HG03460 (cell line): ENCODE data around the gene KRTAP23-1.

Source experiments
- ATAC-seq: cut with Tn5 transposase; IDR thresholded peaks from one replicate; pipeline ENCODE4 v1.9.1; 2021; ENCODE audit not compliant: unreplicated experiment

KRTAP23-1 gene

GRCh38 chr21:30348506-30348905 lies at the start of gene KRTAP23-1:
TSS of gene KRTAP23-1 (minus strand) at chr21:30348606. CDS start at chr21:30348606, 0 bp downstream.
- ATAC-seq, result no peak

DNA sequence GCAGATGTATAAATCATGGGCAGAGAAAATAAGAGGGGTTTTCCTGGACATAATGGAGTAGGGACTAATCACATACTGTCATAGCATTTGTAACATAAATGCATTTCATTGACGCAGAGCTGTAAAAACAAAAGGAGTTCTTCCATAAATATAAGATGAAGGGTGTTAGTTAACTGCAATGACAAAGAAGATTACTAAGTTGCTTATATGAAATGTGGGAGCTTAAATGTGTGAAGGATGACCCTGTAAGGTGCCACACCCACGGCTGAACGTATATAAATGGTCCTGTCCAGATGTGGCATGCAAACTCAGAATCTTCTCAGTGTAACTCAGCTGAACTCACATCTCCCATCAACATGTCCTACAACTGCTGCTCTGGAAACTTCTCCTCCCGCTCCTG lies 47.3 kb upstream of the KRTAP23-1 start, which contains the start of gene KRTAP13-1:
KRTAP13-1 (plus strand) TSS at position 301 of the 400 bp plus-strand sequence; CDS start at position 357, 56 bp downstream.
- no peak for ATAC-seq

- no peak for ATAC-seq
These were observed 43.2 kb upstream of the KRTAP23-1 start for GRCh38 chr21:30391492-30392025.

GRCh38 chr21:30382201-30382600 lies 33.8 kb upstream of the KRTAP23-1 start:
- ATAC-seq, result no peak

- no peak for ATAC-seq
These were observed 23.8 kb upstream of the KRTAP23-1 start, which contains the start of gene KRTAP13-2 for GRCh38 chr21:30372139-30372770. TSS of gene KRTAP13-2 (minus strand) at chr21:30372271. CDS start at chr21:30372213, 58 bp downstream.

- ATAC-seq, result no peak
These were observed 7.5 kb upstream of the KRTAP23-1 start for GRCh38 chr21:30355906-30356305.

DNA sequence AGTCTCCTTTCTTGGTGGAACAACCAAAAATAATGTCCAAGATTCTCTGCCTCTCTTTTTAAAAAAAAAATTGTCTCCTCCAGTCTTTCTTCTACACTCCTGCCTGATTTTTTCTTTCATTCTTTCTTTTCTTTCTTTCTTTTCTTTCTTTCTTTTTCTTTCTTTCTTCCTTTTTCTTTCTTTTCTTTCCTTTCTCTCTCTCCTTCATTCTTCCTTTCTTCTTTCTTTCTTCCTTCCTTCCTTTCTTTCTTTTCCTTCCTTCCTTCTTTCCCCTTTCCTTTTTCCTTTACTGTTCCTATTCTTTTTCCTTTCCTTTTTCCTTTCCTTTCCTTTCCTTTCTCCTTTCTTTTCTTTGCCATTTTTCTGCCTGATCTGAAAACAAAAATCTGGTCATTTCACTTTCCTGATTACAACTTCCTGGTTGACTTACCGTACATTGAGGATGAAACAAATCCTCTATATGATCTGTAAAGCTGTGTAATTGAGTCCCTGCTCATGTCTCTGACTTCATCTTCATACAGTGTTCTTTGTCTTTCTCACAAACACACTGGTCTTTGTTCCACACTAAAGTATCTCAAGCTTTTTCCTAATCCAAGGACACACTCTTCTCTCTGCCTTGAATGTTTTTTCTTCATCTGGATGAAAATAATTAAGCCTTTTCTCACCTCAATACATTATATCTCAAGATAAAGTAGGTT lies 6.1 kb upstream of the KRTAP23-1 start:
- no peak for ATAC-seq

GRCh38 chr21:30351534-30351933 lies 3.1 kb upstream of the KRTAP23-1 start:
- ATAC-seq, result no peak

- ATAC-seq, result no peak
These were observed 1.2 kb upstream of the KRTAP23-1 start for GRCh38 chr21:30349572-30349971.

- no peak for ATAC-seq
These were observed 3.4 kb downstream of the KRTAP23-1 start for GRCh38 chr21:30345014-30345413.

- no peak for ATAC-seq
These were observed 7.5 kb downstream of the KRTAP23-1 start for GRCh38 chr21:30340714-30341573.

- ATAC-seq, result no peak
These were observed 9.7 kb downstream of the KRTAP23-1 start for GRCh38 chr21:30338717-30339116.

GRCh38 chr21:30337772-30338171 lies 10.6 kb downstream of the KRTAP23-1 start:
- ATAC-seq, result no peak

GRCh38 chr21:30337276-30337744 lies 11.1 kb downstream of the KRTAP23-1 start, which contains the start of gene KRTAP27-1:
TSS of gene KRTAP27-1 (minus strand) at chr21:30337694. CDS start at chr21:30337668, 26 bp downstream.
- no peak for ATAC-seq

DNA sequence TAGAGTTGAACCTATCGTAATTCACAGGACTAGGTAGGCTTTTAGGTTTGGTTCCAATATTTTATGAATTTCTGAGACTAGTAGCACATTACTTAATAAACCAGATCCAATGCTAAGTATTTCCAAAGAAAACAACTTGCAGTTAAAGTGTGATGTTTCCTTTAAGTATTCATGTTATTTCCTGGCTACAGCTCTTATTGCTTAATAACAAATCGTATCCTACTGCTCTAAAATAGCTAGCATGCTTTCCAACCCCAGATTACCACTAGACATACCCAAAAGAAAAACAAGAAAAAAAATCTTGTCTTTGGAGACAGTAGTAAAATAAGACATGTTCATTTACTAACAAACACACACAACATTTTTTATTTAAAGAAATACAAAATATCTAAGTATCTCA lies 11.8 kb downstream of the KRTAP23-1 start:
- no peak for ATAC-seq

DNA sequence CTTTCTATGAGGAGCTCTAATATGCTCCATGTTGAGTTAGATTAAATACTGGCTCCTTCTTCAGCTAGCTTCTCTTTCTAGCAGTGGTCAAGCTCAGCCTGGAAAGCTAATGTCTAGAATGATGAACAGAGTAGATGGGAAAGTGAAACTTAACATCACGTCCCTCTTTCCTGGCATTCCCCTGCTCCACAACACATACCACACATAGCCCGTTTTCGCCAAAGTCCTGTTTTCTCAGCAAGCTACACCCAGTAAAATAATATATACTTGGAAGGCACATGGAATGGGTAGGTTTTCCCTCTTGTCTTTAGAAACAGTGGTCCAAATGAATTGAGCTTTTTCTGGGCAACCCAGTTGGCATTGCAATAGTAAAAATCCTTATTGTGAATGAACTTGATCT lies 14.7 kb downstream of the KRTAP23-1 start:
- ATAC-seq, result no peak

DNA sequence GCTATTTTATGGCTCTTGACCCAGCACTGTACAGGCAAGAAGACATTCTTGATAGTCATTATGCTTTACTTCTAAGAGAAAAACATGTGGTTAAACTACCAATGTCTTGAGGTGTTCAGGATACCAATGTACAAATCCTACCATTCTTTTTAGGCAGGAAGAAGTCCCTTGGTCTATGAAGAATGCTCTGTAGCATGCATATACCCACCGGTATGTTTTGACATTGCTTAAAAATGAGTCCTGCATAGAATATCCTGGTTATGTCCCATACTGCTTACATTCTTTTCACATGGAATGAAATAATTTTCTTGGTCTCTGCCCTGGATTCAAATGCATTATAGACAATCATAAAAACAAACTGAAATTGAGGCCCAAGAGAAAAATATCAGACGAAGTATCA lies 15.7 kb downstream of the KRTAP23-1 start:
- no peak for ATAC-seq

DNA sequence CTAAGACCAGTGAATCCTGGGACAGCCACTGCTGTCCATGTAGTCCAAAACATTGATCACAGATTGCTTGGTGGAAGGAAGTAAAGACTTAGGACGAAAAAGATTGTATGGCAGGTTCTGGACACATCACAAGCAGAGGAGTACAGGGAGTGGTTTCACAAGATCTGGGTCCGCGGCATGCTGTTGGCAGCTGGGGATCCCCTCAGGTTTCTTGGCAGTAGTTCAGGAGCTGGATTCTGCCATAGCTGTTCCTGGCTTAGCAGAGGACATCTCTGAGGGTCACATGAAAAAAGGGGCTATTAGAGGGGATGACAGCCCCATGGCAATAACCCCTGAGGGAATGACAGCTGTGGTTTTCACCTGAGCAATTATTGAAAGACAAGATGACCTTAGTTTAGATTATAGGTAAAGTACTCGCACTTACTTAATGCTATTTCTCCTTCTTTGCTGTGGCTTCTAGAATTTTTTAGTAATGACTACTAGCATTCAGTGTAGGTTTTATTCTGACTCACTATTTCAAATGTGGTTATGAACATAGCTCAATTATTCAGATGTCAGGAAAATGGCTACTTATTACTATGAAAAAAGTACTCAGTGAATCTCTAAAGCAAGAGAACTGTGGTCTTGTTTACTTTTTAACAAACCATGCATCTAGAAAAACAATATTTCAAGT lies 19.1 kb downstream of the KRTAP23-1 start:
- ATAC-seq, result no peak

GRCh38 chr21:30326390-30326789 lies 22.0 kb downstream of the KRTAP23-1 start:
- no peak for ATAC-seq

DNA sequence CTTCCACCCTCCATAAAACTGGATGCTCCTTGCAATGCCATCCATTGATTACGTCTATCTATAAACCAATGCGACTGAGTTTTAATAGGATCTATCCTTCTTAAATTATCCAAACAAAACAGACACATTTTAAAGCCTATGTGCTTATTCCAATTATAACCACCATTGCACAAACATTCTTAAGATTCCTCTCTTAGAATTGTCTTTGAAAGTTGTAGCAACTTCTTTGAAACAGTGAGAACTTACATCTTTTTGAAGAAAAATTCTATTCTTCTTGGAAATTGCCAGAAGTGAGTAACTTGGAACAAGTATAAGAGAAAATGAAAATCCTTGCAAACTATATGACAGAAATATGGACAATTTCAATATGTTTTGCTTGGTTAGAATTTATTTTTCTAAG lies 28.2 kb downstream of the KRTAP23-1 start, which contains the start of gene KRTAP26-1:
KRTAP26-1 (minus strand) TSS at position 101 of the 400 bp plus-strand sequence. CDS start 280 bp downstream, outside the sequence.
- ATAC-seq, result no peak
